GM12878 (cell line): Measurements from ENCODE around the gene ZPBP2. TPM values are rescaled to one million over a fixed set of nuclear protein-coding genes. Genes with fewer than 3 reads are reported as not detected.

Experiments
- ATAC-seq: fragments of 200-7000 bp; cut with Tn5 transposase; 3 replicates; pipeline ENCODE4 v1.9.1; 2020; ENCODE audit warnings: mild to moderate bottlenecking, moderate library complexity
- BruUV-seq: library from RNA; stranded (reverse); fragments of 400-500 nt; replicated peaks from 2 replicates; lab custom pipeline; 2021; lab: Mats Ljungman, UMichigan
- CTCF ChIA-PET: fragments of 300-600 bp; sonication (Branson Sonifier 250); formaldehyde crosslinking; extraction: SDS; loops from one replicate; lab custom pipeline; 2021; ENCODE audit warnings: inconsistent platforms; lab: Yijun Ruan, JAX
- POLR2A ChIA-PET: fragments of 350-600 bp; formaldehyde crosslinking; extraction: SDS; loops from one replicate; lab custom pipeline; 2021; ENCODE audit warnings: inconsistent platforms; lab: Charles Lee
- RAD21 ChIA-PET: fragments of 300-600 bp; sonication (Branson Sonifier 250); formaldehyde crosslinking; loops from one replicate; lab custom pipeline; 2023; ENCODE audit warnings: antibody characterized with exemption; ENCODE audit not compliant: unreplicated experiment; lab: Charles Lee
- SMC1A ChIA-PET: fragments of 300-600 bp; sonication (Branson Sonifier 250); formaldehyde crosslinking; loops from one replicate; lab custom pipeline; 2023; ENCODE audit not compliant: unreplicated experiment, uncharacterized antibody; lab: Charles Lee
- DNase-seq: peaks from one replicate; pipeline ENCODE4 v3.0.0-alpha.2; 2011; ENCODE audit warnings: low read depth, low spot score
- FAIRE-seq: peaks from 3 replicates; lab custom pipeline; 2011; peaks lifted over from hg19 to GRCh38; lab: Jason Lieb, UNC
- H2AFZ ChIP-seq: 2 replicates; pipeline ENCODE4 v1.6.0; 2011; ENCODE audit warnings: low read depth, low read length, control low read depth; ENCODE audit not compliant: control insufficient read depth
- H3K27ac ChIP-seq: 2 replicates; pipeline ENCODE4 v1.5.1; 2011; ENCODE audit warnings: control low read depth; ENCODE audit not compliant: control insufficient read depth, insufficient read depth
- H3K27me3 ChIP-seq, 2 experiments: replicated peaks in 1 of 2; 2 replicates each; pipeline versions ENCODE4 v1.6.0 to v1.6.1; 2011; ENCODE audit warnings: low read length in 1 of 2; ENCODE audit not compliant: control insufficient read depth in 2 of 2, insufficient read depth in 2 of 2
- H3K36me3 ChIP-seq, 2 experiments: 2 replicates each; pipeline ENCODE4 v1.5.1; 2011; ENCODE audit warnings: low read length in 1 of 2; ENCODE audit not compliant: control insufficient read depth in 2 of 2, insufficient read depth in 2 of 2
- H3K4me1 ChIP-seq: 2 replicates; pipeline ENCODE4 v1.6.1; 2011; ENCODE audit warnings: mild to moderate bottlenecking, low read length, moderate library complexity, mixed read lengths; ENCODE audit not compliant: control insufficient read depth, insufficient read depth
- H3K4me2 ChIP-seq: 2 replicates; pipeline ENCODE4 v1.6.0; 2011; ENCODE audit warnings: control low read depth; ENCODE audit not compliant: control insufficient read depth, insufficient read depth
- H3K4me3 ChIP-seq: fragments of 200-600 bp; sonication (generic); 2 replicates; pipeline ENCODE4 v1.5.1; 2016
- H3K79me2 ChIP-seq: 2 replicates; pipeline ENCODE4 v1.6.0; 2011; ENCODE audit warnings: low read length; ENCODE audit not compliant: control insufficient read depth, insufficient read depth
- H3K9ac ChIP-seq: 2 replicates; pipeline ENCODE4 v1.8.0; 2011; ENCODE audit warnings: low read length, control low read depth, mixed read lengths; ENCODE audit not compliant: control insufficient read depth, insufficient read depth
- H3K9me3 ChIP-seq: replicated peaks from 3 replicates; pipeline ENCODE4 v1.5.1; 2011; ENCODE audit warnings: mild to moderate bottlenecking, low read length; ENCODE audit not compliant: control insufficient read depth, insufficient read depth
- H4K20me1 ChIP-seq: 2 replicates; pipeline ENCODE4 v1.6.0; 2011; ENCODE audit not compliant: control insufficient read depth, insufficient read depth
- BCL3 ChIP-seq: IDR thresholded peaks from 2 replicates; pipeline ENCODE4 v1.6.1; 2011; ENCODE audit warnings: borderline replicate concordance, low read depth, mild to moderate bottlenecking, moderate library complexity, low read length; ENCODE audit not compliant: insufficient read depth, poor library complexity, severe bottlenecking
- CREM ChIP-seq: IDR thresholded peaks from 2 replicates; pipeline ENCODE4 v1.6.1; 2014; ENCODE audit warnings: antibody characterized with exemption, low read depth
- ELK1 ChIP-seq: IDR thresholded peaks from 2 replicates; pipeline ENCODE4 v1.6.1; 2012; ENCODE audit warnings: low read depth, low read length, improper control_type of control experiment
- FOXM1 ChIP-seq: IDR thresholded peaks from 2 replicates; pipeline ENCODE4 v1.6.1; 2012; ENCODE audit warnings: low read depth, mild to moderate bottlenecking, inconsistent platforms, low read length, moderate library complexity
- KAT2A ChIP-seq: conservative IDR thresholded peaks from 2 replicates; pipeline ENCODE4 v1.6.1; 2011; ENCODE audit warnings: low read depth, low read length; ENCODE audit not compliant: control insufficient read depth
- NR2F1 ChIP-seq: fragments of 450-650 bp; conservative IDR thresholded peaks from 2 replicates; pipeline ENCODE4 v1.6.1; 2017; ENCODE audit warnings: mild to moderate bottlenecking
- POU2F2 ChIP-seq: IDR thresholded peaks from 3 replicates; pipeline ENCODE4 v1.6.1; 2011; ENCODE audit warnings: low read depth, mild to moderate bottlenecking, low read length, borderline replicate concordance
- RFX5 ChIP-seq: IDR thresholded peaks from 2 replicates; pipeline ENCODE4 v1.6.1; 2011; ENCODE audit warnings: low read depth, low read length, improper control_type of control experiment
- TBL1XR1 ChIP-seq: IDR thresholded peaks from 2 replicates; pipeline ENCODE4 v1.6.1; 2012; ENCODE audit warnings: low read depth, low read length, improper control_type of control experiment
- YBX1 ChIP-seq: fragments of 450-650 bp; IDR thresholded peaks from 2 replicates; pipeline ENCODE4 v1.6.1; 2016; ENCODE audit warnings: antibody characterized with exemption
- ZSCAN29 ChIP-seq: fragments of 450-650 bp; IDR thresholded peaks from 2 replicates; pipeline ENCODE4 v1.6.1; 2017; ENCODE audit warnings: mild to moderate bottlenecking, moderate library complexity
- WGBS: methylation state at CpG from one replicate; pipeline ENCODE4 v1.1.6; 2016; ENCODE audit warnings: low lambda C conversion rate; ENCODE audit not compliant: insufficient replicate concordance, insufficient coverage; ENCODE audit errors: missing lambda C conversion rate; 5-methylcytosine and 5-hydroxymethylcytosine counted together
- in situ Hi-C: fragments of 300-500 bp; cut with MboI; formaldehyde crosslinking; loops from 9 replicates; pipeline ENCODE4 v1.14.3; 2018; ENCODE audit warnings: mixed read lengths
- intact Hi-C: fragments of 100-400 bp; cut with micrococcal nuclease; formaldehyde crosslinking; loops from one replicate; pipeline ENCODE4 v1.14.2; 2022; ENCODE audit not compliant: unreplicated experiment
- polyA plus RNA-seq, 11 experiments: library from polyadenylated mRNA; depleted of rRNA in 4 of 11; unstranded in 6 of 11; stranded (reverse) in 5 of 11; fragments of >200 nt; fragmentation: Nextera tagmentation in 4 of 11; fragmentation: Illumina TruSeq in 1 of 11; extraction: Ambion mirVana in 4 of 11; extraction: Trizol in 1 of 11; gene quantifications; 1 replicate in 1 of 11; 2 replicates in 10 of 11; pipeline versions ENCODE4 v1.2.1 to v1.2.3, GENCODE V29; 2011 to 2016; ENCODE audit warnings: inconsistent platforms in 2 of 11, missing spikeins in 2 of 11, low read depth in 1 of 11
- total RNA-seq, 4 experiments: library from RNA; depleted of rRNA in 3 of 4; stranded (reverse); fragments of >200 nt in 3 of 4; fragmentation: Illumina TruSeq in 1 of 4; extraction: Trizol in 1 of 4; gene quantifications; 2 replicates each; pipeline versions ENCODE4 v1.2.1 to v1.2.3, GENCODE V29; 2013 to 2021
- TF ChIP-seq, protein P1 (sequence below): IDR thresholded peaks from 2 replicates; pipeline ENCODE4 v1.6.1; 2012; ENCODE audit warnings: mild to moderate bottlenecking, low read depth, low read length
- TF ChIP-seq, protein P2 (sequence below): fragments of 450-650 bp; formaldehyde crosslinking; IDR thresholded peaks from 2 replicates; pipeline ENCODE4 v1.4.0; 2022; ENCODE audit warnings: mild to moderate bottlenecking, moderate library complexity

Gene ZPBP2
- total and polyA plus RNA-seq, 10 of the 15 experiments (the other 5 are each of a cell fraction or from before 2014, with no cell fraction given): 0.33 to 1.0 (median 0.58) TPM

DNA sequence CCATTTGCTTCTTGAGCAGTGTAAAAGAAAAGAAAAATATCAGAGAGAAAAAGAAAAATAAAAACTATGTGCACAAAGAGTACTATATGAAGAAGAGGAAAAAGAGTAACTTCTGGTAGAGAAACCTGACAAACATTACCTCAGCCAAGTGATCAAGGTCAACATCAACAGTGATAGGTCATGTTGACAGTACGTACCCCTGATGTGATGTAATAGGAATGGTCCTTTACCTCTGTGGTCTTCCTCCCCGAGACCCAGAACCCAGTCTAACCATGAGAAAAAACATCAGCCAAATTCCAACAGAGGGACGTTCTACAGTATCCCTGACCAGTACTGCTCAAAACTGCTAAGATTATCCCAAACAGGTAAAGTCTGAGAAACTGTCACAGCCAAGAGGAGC, 46.0 kb downstream of the ZPBP2 start (continued):
- TF ChIP-seq, protein P1, sequence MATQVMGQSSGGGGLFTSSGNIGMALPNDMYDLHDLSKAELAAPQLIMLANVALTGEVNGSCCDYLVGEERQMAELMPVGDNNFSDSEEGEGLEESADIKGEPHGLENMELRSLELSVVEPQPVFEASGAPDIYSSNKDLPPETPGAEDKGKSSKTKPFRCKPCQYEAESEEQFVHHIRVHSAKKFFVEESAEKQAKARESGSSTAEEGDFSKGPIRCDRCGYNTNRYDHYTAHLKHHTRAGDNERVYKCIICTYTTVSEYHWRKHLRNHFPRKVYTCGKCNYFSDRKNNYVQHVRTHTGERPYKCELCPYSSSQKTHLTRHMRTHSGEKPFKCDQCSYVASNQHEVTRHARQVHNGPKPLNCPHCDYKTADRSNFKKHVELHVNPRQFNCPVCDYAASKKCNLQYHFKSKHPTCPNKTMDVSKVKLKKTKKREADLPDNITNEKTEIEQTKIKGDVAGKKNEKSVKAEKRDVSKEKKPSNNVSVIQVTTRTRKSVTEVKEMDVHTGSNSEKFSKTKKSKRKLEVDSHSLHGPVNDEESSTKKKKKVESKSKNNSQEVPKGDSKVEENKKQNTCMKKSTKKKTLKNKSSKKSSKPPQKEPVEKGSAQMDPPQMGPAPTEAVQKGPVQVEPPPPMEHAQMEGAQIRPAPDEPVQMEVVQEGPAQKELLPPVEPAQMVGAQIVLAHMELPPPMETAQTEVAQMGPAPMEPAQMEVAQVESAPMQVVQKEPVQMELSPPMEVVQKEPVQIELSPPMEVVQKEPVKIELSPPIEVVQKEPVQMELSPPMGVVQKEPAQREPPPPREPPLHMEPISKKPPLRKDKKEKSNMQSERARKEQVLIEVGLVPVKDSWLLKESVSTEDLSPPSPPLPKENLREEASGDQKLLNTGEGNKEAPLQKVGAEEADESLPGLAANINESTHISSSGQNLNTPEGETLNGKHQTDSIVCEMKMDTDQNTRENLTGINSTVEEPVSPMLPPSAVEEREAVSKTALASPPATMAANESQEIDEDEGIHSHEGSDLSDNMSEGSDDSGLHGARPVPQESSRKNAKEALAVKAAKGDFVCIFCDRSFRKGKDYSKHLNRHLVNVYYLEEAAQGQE: no peak
- TF ChIP-seq NR2F1 (no peak), ZSCAN29 (no peak), RFX5 (no peak), TBL1XR1 (no peak), YBX1 (no peak), POU2F2 (no peak)

DNA sequence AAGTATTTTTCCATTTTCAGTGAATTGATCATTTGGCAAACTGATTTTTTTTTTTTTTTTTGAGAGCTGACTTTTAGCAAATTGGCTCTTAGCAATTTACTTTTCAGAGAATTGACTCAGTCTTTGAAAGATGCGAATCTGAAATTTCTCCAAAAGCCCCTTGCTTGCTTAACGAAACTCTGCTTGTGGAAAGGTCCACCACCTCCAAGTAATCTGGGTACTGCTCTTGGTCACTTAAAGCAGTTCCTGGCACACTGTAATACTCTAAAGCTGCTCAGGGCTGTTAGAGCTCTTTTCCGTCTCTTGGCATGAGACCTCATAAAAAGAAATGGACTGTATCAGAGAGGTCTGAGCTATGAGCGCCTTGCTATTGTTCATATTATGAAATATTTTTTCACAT, 47.6 kb downstream of the ZPBP2 start:
- ChIA-PET RAD21 (interaction anchor here (0.8 to 2.4 kb wide), 14 partner anchors 9 to 160 kb away, joined by 3 to 17 read pairs (median 4); partner anchors contain the start of genes LRRC3C and ORMDL3), POLR2A (interaction anchor here (0.6 to 2.0 kb wide), 15 partner anchors 9 to 279 kb away, joined by 3 to 21 read pairs (median 4); partner anchors contain the start of gene PSMD3), SMC1A (interaction anchor here (0.6 to 4.4 kb wide), 14 partner anchors 11 to 197 kb away, joined by 3 to 40 read pairs (median 4); no protein-coding TSS in a partner anchor), CTCF (interaction anchor here (0.6 to 2.5 kb wide), 12 partner anchors 9 to 180 kb away, joined by 3 to 25 read pairs (median 4); partner anchors contain the start of gene PSMD3)
- DNase-seq (no peak), FAIRE-seq (no peak), ATAC-seq (peak; percentile 84)
- no TSS peak for BruUV-seq
- H2AFZ ChIP-seq: no peak overlapping the region
- H3K9me3 ChIP-seq: no peaks in the 10 kb centered on the region; the same call in 2 of the 3 replicates
- H4K20me1 ChIP-seq: no peaks in the 10 kb centered on the region
- in situ Hi-C loops (no loop called here), intact Hi-C loops (no loop called here)
- no peak overlapping the region for H3K9ac ChIP-seq
- peaks cover 20% of the 10 kb centered on the region for H3K4me1 ChIP-seq
- H3K36me3 ChIP-seq: peaks cover 2 to 7% of the 10 kb centered on the region in 2 experiments; a peak in 2 of 4 replicates
- H3K79me2 ChIP-seq: no peaks in the 10 kb centered on the region; the same call in 1 of the 2 replicates
- no peak overlapping the region; the same call in 1 of the 2 replicates for H3K4me2 ChIP-seq
- H3K4me3 ChIP-seq: no peak overlapping the region
- WGBS: 0% methylated on average over 4 of the region's 4 CpGs
- H3K27me3 ChIP-seq: no peaks in the 10 kb centered on the region
- H3K27ac ChIP-seq: peak overlapping the region; percentile 39; the same call in 1 of the 2 replicates
- TF ChIP-seq, protein P2, sequence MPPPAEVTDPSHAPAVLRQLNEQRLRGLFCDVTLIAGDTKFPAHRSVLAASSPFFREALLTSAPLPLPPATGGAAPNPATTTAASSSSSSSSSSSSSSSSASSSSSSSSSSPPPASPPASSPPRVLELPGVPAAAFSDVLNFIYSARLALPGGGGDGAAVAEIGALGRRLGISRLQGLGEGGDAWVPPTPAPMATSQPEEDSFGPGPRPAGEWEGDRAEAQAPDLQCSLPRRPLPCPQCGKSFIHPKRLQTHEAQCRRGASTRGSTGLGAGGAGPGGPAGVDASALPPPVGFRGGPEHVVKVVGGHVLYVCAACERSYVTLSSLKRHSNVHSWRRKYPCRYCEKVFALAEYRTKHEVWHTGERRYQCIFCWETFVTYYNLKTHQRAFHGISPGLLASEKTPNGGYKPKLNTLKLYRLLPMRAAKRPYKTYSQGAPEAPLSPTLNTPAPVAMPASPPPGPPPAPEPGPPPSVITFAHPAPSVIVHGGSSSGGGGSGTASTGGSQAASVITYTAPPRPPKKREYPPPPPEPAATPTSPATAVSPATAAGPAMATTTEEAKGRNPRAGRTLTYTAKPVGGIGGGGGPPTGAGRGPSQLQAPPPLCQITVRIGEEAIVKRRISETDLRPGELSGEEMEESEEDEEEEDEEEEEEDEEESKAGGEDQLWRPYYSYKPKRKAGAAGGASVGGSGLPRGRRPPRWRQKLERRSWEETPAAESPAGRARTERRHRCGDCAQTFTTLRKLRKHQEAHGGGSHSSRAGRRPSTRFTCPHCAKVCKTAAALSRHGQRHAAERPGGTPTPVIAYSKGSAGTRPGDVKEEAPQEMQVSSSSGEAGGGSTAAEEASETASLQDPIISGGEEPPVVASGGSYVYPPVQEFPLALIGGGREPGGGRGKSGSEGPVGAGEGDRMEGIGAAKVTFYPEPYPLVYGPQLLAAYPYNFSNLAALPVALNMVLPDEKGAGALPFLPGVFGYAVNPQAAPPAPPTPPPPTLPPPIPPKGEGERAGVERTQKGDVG (CRISPR knock-in tag): no peak
- TF ChIP-seq KAT2A (no peak), CREM (0 out of 2 replicates have a peak, but pooled peaks have one; percentile 24), FOXM1 (0 out of 2 replicates have a peak, but pooled peaks have one; percentile 61), ELK1 (no peak), BCL3 (peak; percentile 30)
